Parathyroid adenoma (tissue), 2 donors: ENCODE results near the gene MPIG6B.
A peak's percentile ranks its signal among the peaks of the same experiment; 100 is the strongest.

Experiments
- H2AFZ ChIP-seq: fragments of 300-600 bp; sonication (generic); one replicate; pipeline ENCODE4 v1.7.0; 2017; ENCODE audit warnings: antibody characterized with exemption, mild to moderate bottlenecking
- H3K27ac ChIP-seq: fragments of 300-600 bp; sonication (generic); one replicate; pipeline ENCODE4 v1.7.0; 2017
- H3K27me3 ChIP-seq: fragments of 300-600 bp; sonication (generic); one replicate; pipeline ENCODE4 v1.7.0; 2017; ENCODE audit warnings: low read length; ENCODE audit not compliant: control insufficient read depth, insufficient read depth
- H3K36me3 ChIP-seq: fragments of 300-600 bp; sonication (generic); one replicate; pipeline ENCODE4 v1.7.0; 2017; ENCODE audit warnings: low read length; ENCODE audit not compliant: control insufficient read depth, insufficient read depth
- H3K4me1 ChIP-seq: fragments of 300-600 bp; sonication (generic); one replicate; pipeline ENCODE4 v1.7.0; 2017; ENCODE audit warnings: control low read depth
- H3K4me2 ChIP-seq: fragments of 300-600 bp; sonication (generic); one replicate; pipeline ENCODE4 v1.7.0; 2017; ENCODE audit warnings: low read length
- H3K4me3 ChIP-seq: fragments of 300-600 bp; sonication (generic); one replicate; pipeline ENCODE4 v1.7.0; 2017; ENCODE audit warnings: low read depth, low read length
- H3K79me2 ChIP-seq: fragments of 300-600 bp; sonication (generic); one replicate; pipeline ENCODE4 v1.7.0; 2017; ENCODE audit warnings: control low read depth
- H3K9ac ChIP-seq: fragments of 300-600 bp; sonication (generic); one replicate; pipeline ENCODE4 v1.7.0; 2017; ENCODE audit warnings: mild to moderate bottlenecking
- H3K9me3 ChIP-seq: fragments of 300-600 bp; sonication (generic); one replicate; pipeline ENCODE4 v1.7.0; 2017; ENCODE audit warnings: low read length; ENCODE audit not compliant: control insufficient read depth
- TF ChIP-seq, protein P1 (sequence below): fragments of 300-600 bp; sonication (generic); IDR thresholded peaks from one replicate; pipeline ENCODE4 v1.7.0; 2017; ENCODE audit warnings: antibody characterized with exemption, mild to moderate bottlenecking
- donor health status: primary hyperparathyroidism.

Gene MPIG6B

DNA sequence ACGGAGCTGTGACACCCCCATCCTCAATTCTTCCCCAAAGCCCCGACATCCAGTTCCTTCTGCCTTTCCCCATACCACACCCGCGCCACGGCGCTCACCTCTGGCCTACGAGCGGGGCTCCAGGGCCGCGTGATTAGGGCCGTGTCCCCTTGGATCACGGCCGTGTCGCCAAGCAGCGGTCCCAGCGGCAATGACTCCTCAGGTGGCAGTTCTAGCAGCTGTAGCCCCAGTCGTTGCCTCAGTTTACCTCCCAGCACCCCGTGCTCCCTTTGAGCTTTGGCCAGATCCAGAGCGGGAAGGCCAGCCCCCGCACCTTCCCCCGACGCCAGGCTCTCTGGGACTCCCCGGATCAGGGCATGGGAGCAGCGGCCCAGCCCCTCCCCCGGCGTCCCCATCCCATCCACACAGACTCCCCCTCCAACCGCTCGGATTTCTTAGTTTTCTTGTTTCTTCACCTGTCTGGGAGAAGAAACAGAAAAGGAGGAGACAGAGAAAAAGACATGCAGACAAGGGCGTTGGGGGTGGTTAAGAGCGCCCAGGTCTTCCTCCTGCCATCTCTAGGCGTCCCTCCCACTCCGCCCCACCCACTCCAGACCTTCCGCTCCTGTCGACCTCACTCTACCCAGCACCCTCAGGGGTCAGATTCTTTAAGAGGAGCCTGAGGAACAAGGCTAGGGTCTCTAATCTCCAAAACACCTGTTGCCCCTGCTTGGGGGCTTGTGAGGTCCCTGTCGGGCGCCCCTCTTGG lies 5.8 kb downstream of the MPIG6B start, which contains the start of gene DDAH2:
Gene DDAH2 (minus strand): TSS at position 533 of the 748 bp plus-strand sequence. CDS start 138 bp downstream, at position 395.
- TF ChIP-seq, protein P1, sequence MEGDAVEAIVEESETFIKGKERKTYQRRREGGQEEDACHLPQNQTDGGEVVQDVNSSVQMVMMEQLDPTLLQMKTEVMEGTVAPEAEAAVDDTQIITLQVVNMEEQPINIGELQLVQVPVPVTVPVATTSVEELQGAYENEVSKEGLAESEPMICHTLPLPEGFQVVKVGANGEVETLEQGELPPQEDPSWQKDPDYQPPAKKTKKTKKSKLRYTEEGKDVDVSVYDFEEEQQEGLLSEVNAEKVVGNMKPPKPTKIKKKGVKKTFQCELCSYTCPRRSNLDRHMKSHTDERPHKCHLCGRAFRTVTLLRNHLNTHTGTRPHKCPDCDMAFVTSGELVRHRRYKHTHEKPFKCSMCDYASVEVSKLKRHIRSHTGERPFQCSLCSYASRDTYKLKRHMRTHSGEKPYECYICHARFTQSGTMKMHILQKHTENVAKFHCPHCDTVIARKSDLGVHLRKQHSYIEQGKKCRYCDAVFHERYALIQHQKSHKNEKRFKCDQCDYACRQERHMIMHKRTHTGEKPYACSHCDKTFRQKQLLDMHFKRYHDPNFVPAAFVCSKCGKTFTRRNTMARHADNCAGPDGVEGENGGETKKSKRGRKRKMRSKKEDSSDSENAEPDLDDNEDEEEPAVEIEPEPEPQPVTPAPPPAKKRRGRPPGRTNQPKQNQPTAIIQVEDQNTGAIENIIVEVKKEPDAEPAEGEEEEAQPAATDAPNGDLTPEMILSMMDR, result no peak
- H3K79me2 ChIP-seq, result no peaks in the 10 kb centered on the region
- peak within 1 kb of the TSS; percentile 61 for H3K27ac ChIP-seq
- no peaks in the 10 kb centered on the region for H3K4me1 ChIP-seq
- no peaks in the 10 kb centered on the region for H3K27me3 ChIP-seq
- H2AFZ ChIP-seq, result peak within 1 kb of the TSS; percentile 70
- H3K4me3 ChIP-seq, result peak within 1 kb of the TSS; percentile 94
- no peaks in the 10 kb centered on the region for H3K9me3 ChIP-seq
- peak within 1 kb of the TSS; percentile 98 for H3K4me2 ChIP-seq
- H3K9ac ChIP-seq, result no peak within 1 kb of the TSS
- H3K36me3 ChIP-seq, result no peaks in the 10 kb centered on the region

DNA sequence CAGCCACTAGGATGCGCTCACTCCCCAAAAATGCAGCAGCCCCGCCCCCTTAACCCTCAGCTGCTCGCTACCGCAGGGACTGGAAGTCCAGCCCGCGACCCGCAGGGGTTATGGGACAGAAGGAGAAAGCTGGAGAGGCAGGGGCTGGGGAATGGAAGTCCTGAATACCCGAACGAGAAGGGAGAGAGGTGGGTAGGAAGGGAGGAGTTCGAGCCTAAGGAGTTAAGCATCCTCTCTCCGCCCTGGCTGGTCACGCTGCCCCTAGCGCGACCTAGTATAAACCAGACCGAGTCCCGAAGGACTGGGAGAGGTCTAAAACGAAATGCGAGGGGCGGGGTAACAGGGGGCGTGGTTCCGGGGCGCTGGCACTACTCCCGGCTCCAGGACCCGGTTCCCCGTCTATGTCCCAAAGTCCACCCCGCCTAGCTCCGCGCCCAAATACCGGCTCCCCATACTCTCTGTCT lies 6.4 kb downstream of the MPIG6B start:
- H3K4me3 ChIP-seq, result peak overlapping the region; percentile 94
- H3K36me3 ChIP-seq, result no peaks in the 10 kb centered on the region
- no peaks in the 10 kb centered on the region for H3K27me3 ChIP-seq
- H3K9me3 ChIP-seq, result no peaks in the 10 kb centered on the region
- peaks cover 4% of the 10 kb centered on the region for H3K4me1 ChIP-seq
- peak overlapping the region; percentile 61 for H3K27ac ChIP-seq
- no peak overlapping the region for H3K9ac ChIP-seq
- H3K79me2 ChIP-seq, result no peaks in the 10 kb centered on the region
- H2AFZ ChIP-seq, result peak overlapping the region; percentile 70
- TF ChIP-seq, protein P1, result peak; percentile 83
- peak overlapping the region; percentile 98 for H3K4me2 ChIP-seq

DNA sequence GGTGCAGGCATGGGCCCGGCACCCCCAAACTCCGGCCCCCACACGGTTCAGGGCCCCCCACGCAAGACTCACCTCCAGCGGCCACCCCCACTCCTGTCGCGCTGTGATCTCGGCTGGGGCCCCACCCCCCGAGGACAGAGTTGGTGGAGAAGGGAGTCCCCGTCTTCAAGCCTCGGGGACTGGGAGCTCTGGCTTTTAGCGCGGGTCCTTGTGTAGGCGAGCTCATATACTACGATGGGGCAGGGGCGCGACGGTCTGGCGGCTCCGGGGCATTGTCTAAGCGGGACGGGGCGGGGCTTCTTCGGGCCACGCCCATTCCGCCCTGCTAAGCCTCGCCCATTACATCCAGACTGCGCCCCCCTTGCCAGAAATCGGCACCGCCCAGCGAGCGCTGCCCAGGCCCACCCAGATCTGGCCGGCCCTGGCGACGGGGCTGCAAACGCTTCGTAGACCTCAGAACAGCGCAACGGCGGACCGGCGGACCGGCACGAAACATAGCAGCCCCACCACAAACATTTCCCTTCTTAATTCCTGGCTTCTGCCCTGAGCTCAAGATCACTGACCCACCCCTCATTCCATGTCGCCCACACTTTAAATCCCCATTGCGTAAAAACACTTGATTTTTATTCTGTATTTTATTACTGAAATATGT lies 6.9 kb downstream of the MPIG6B start:
- Histone ChIP-seq H3K4me1 (peaks cover 5% of the 10 kb centered on the region), H3K36me3 (no peaks in the 10 kb centered on the region), H3K4me3 (peak overlapping the region; percentile 94), H3K79me2 (no peaks in the 10 kb centered on the region), H3K27ac (peak overlapping the region; percentile 61), H3K9me3 (no peaks in the 10 kb centered on the region), H3K4me2 (peak overlapping the region; percentile 98), H3K27me3 (no peaks in the 10 kb centered on the region), H3K9ac (no peak overlapping the region), H2AFZ (peak overlapping the region; percentile 70)
- TF ChIP-seq, protein P1, result no peak

DNA sequence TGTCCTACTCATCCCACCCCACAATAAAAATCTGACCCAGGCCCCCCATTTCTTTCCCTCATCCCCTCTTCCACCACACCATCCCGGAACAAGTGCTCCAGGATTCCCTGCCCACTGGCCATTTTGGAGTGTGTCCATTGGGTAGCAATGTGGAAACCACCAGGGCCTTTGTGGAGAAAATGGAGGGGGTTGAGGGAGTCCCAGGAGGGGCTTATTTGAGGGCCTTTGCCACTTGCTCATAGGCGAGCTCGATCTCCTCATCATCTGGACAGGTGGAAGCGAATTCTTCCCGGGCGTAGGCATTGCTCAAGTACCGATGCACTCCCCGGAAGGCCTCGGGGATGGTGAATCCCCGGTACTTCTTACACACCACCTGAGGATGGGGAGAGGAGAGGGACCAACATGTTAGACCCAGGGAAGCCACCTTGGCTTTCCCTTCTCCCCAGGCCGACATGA lies 7.5 kb downstream of the MPIG6B start:
- Histone ChIP-seq H3K9me3 (no peaks in the 10 kb centered on the region), H3K27me3 (no peaks in the 10 kb centered on the region), H3K4me2 (no peak overlapping the region), H3K9ac (no peak overlapping the region), H2AFZ (no peak overlapping the region), H3K36me3 (no peaks in the 10 kb centered on the region), H3K79me2 (no peaks in the 10 kb centered on the region), H3K4me1 (peaks cover 5% of the 10 kb centered on the region), H3K4me3 (no peak overlapping the region), H3K27ac (no peak overlapping the region)
- TF ChIP-seq, protein P1, result no peak
